ENCODE results near the gene UBR3. TPM values are rescaled to one million over a fixed set of nuclear protein-coding genes. Genes with fewer than 3 reads are reported as not detected.
"Not testable (repeated sequence)": the region's sequence is repeated elsewhere in the genome, so short reads cannot be mapped to it uniquely, and the experiment has no call there.

Gene UBR3
- total RNA-seq, 1 experiment from 2014 or later, result 16.4 TPM

GRCh38 chr2:170113168-170113894 lies 286.1 kb downstream of the UBR3 start (continued):
- TF ChIP-seq, protein P1, sequence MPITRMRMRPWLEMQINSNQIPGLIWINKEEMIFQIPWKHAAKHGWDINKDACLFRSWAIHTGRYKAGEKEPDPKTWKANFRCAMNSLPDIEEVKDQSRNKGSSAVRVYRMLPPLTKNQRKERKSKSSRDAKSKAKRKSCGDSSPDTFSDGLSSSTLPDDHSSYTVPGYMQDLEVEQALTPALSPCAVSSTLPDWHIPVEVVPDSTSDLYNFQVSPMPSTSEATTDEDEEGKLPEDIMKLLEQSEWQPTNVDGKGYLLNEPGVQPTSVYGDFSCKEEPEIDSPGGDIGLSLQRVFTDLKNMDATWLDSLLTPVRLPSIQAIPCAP (CRISPR knock-in tag; IDR thresholded peaks at IDR 0.05), result no peak
- TF ChIP-seq TCF7 (CRISPR knock-in tag; IDR thresholded peaks at IDR 0.05; ENCODE audit: low read depth) (no peak), HMGA2 (CRISPR knock-in tag; IDR thresholded peaks at IDR 0.05) (no peak)

- Mint-ChIP-seq H3K27me3 (ENCODE audit: low read depth) (peaks cover 6% of the 10 kb centered on the region; the same call in 1 of the 2 replicates), H3K36me3 (peaks cover 83% of the 10 kb centered on the region), H3K27ac (no peak overlapping the region), H3K4me1 (no peaks in the 10 kb centered on the region), H3K4me3 (no peak overlapping the region), H3K9me3 (peaks cover 92% of the 10 kb centered on the region)
- TF ChIP-seq ZNF423 (CRISPR knock-in tag; IDR thresholded peaks at IDR 0.05), result no peak
- no peak for TF ChIP-seq CREM (CRISPR knock-in tag; IDR thresholded peaks at IDR 0.05)
- TF ChIP-seq NR2C2 (CRISPR knock-in tag; IDR thresholded peaks at IDR 0.05), result no peak
- TF ChIP-seq, protein P1 (CRISPR knock-in tag; IDR thresholded peaks at IDR 0.05), result no peak
- TF ChIP-seq FOXP1 (CRISPR knock-in tag; IDR thresholded peaks at IDR 0.05; ENCODE audit: borderline replicate concordance), result no peak
- TF ChIP-seq ZNF138 (CRISPR knock-in tag; conservative IDR thresholded peaks at IDR 0.05), result no peak
- no peak for TF ChIP-seq GABPB1 (CRISPR knock-in tag; IDR thresholded peaks at IDR 0.05)
- TF ChIP-seq MAX (CRISPR knock-in tag; IDR thresholded peaks at IDR 0.05), result no peak
- TF ChIP-seq, protein P2, sequence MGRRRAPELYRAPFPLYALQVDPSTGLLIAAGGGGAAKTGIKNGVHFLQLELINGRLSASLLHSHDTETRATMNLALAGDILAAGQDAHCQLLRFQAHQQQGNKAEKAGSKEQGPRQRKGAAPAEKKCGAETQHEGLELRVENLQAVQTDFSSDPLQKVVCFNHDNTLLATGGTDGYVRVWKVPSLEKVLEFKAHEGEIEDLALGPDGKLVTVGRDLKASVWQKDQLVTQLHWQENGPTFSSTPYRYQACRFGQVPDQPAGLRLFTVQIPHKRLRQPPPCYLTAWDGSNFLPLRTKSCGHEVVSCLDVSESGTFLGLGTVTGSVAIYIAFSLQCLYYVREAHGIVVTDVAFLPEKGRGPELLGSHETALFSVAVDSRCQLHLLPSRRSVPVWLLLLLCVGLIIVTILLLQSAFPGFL (CRISPR knock-in tag; IDR thresholded peaks at IDR 0.05; ENCODE audit: borderline replicate concordance), result no peak
- no peak for TF ChIP-seq TCF7 (CRISPR knock-in tag; IDR thresholded peaks at IDR 0.05; ENCODE audit: low read depth)
- POLR2A ChIA-PET, result no interaction called here
- DNase-seq (ENCODE audit: low spot score), result no peak
- CTCF ChIA-PET, result no interaction called here
- no peak for ATAC-seq
Measured at GRCh38 chr2:170115501-170116229, 288.4 kb downstream of the UBR3 start.

GRCh38 chr2:170118641-170119040 lies 291.4 kb downstream of the UBR3 start:
- POLR2A ChIA-PET, result no interaction called here
- no peak for ATAC-seq
- Mint-ChIP-seq H3K27ac (no peak overlapping the region), H3K27me3 (ENCODE audit: low read depth) (peaks cover 3% of the 10 kb centered on the region; the same call in 1 of the 2 replicates), H3K36me3 (peaks cover 61% of the 10 kb centered on the region), H3K4me1 (peaks cover 9% of the 10 kb centered on the region; the same call in 1 of the 2 replicates), H3K9me3 (peaks cover 70% of the 10 kb centered on the region), H3K4me3 (no peak overlapping the region)
- no peak for TF ChIP-seq GTF2I (CRISPR knock-in tag; conservative IDR thresholded peaks at IDR 0.05)
- CTCF ChIA-PET, result no interaction called here
- no peak for DNase-seq (ENCODE audit: low spot score)

DNA sequence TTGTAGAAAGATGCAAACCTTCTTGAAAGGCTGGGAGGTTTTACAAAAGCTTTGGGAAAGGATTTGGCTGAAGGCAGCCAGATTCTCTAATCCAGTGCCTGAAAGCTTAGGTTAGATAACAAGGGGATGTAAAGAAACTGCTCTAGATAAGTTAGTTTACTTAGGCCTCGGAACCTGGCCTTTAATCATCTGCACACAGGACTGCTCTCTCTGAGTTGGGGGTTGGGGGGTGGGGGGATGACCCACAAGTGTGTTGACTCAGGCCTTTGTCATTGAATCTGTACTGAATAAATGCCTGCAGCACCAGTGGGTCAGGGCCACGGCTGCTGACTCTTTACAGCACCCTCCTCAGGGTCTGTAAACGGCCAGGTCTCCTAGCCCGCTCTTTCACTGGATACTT lies 292.1 kb downstream of the UBR3 start:
- CTCF ChIA-PET; H3K4me3 Mint-ChIP-seq; H3K27ac Mint-ChIP-seq; POLR2A ChIA-PET; H3K27me3 Mint-ChIP-seq (ENCODE audit: low read depth); ATAC-seq; DNase-seq (ENCODE audit: low spot score): not testable (repeated sequence)
- peaks cover 55% of the 10 kb centered on the region for H3K36me3 Mint-ChIP-seq
- peaks cover 64% of the 10 kb centered on the region for H3K9me3 Mint-ChIP-seq
- peaks cover 12% of the 10 kb centered on the region; the same call in 1 of the 2 replicates for H3K4me1 Mint-ChIP-seq

DNA sequence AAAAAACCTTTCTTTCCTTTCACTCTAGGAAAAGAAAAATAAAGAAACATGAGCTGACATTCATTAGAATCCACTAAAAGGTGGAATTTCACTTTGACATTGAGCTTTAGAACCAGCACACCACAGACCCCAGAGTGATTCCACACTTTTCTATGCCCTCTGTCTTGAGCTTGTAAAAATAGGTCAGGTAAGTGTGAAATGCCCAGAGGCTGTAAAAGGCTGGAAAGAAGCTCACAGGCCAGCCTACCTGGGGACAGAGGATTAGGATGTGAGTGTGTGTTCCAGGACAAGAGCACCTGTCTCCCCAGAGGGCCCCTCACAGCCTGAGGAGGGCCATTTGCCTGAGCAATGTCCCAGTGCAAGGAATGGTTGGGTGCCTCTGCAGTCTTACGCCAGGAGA lies 294.4 kb downstream of the UBR3 start:
- Mint-ChIP-seq H3K9me3 (peaks cover 57% of the 10 kb centered on the region), H3K4me1 (peaks cover 12% of the 10 kb centered on the region; the same call in 1 of the 2 replicates), H3K27me3 (ENCODE audit: low read depth) (peaks cover 3% of the 10 kb centered on the region; the same call in 1 of the 2 replicates), H3K4me3 (no peak overlapping the region), H3K27ac (no peak overlapping the region), H3K36me3 (peaks cover 40% of the 10 kb centered on the region)
- DNase-seq (ENCODE audit: low spot score) (no peak), ATAC-seq (no peak)
- POLR2A ChIA-PET, result no interaction called here
- TF ChIP-seq SOX15 (CRISPR knock-in tag; IDR thresholded peaks at IDR 0.05), result no peak
- no peak for TF ChIP-seq SP1 (CRISPR knock-in tag; conservative IDR thresholded peaks at IDR 0.05)
- no peak for TF ChIP-seq FOXJ3 (CRISPR knock-in tag; IDR thresholded peaks at IDR 0.05; ENCODE audit: borderline replicate concordance)
- no peak for TF ChIP-seq NR3C1 (CRISPR knock-in tag; conservative IDR thresholded peaks at IDR 0.05; ENCODE audit: low read depth)
- TF ChIP-seq ZNF138 (CRISPR knock-in tag; conservative IDR thresholded peaks at IDR 0.05), result no peak
- TF ChIP-seq, protein P3, sequence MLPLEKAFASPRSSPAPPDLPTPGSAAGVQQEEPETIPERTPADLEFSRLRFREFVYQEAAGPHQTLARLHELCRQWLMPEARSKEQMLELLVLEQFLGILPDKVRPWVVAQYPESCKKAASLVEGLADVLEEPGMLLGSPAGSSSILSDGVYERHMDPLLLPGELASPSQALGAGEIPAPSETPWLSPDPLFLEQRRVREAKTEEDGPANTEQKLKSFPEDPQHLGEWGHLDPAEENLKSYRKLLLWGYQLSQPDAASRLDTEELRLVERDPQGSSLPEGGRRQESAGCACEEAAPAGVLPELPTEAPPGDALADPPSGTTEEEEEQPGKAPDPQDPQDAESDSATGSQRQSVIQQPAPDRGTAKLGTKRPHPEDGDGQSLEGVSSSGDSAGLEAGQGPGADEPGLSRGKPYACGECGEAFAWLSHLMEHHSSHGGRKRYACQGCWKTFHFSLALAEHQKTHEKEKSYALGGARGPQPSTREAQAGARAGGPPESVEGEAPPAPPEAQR (CRISPR knock-in tag; IDR thresholded peaks at IDR 0.05), result no peak
- no peak for TF ChIP-seq NFE2L1 (CRISPR knock-in tag; IDR thresholded peaks at IDR 0.05)
- TF ChIP-seq, protein P4, sequence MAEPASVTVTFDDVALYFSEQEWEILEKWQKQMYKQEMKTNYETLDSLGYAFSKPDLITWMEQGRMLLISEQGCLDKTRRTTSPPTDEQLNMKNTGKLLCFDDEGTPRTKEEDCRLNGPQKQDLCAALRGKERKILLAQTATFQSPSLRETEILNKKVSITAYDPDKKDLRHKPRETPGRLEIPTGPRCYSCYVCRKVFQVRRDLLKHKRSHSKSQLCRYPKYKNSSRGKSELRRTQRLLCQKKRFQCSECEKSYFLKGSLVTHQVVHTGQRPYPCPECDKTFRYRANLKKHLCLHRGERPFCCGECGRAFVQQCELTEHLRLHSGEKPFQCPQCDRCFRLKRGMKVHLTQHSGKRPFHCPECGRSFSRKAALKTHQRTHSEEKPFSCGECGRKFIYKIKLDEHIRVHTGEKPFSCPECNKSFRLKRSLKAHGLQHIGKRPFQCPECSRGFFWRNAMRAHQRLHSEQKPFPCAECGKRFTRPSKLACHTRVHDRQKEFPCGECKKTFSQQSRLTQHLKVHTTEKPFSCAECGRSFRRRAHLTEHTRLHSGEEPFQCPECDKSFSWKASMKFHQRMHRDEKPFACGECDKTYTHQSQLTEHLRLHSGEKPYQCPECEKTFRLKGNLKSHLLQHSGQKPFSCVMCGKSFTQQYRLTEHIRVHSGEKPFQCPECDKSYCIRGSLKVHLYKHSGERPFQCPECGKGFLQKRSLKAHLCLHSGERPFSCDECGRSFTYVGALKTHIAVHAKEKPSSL (CRISPR knock-in tag; conservative IDR thresholded peaks at IDR 0.05), result no peak
- CTCF ChIA-PET, result no interaction called here

All from WTC11 (cell line).